GM19324 (cell line): Measurements from ENCODE around the gene UFSP2.

Experiments
- ATAC-seq: cut with Tn5 transposase; IDR thresholded peaks from one replicate; pipeline ENCODE4 v1.9.1; 2021; ENCODE audit warnings: mild to moderate bottlenecking, moderate library complexity; ENCODE audit not compliant: unreplicated experiment, low FRiP score

UFSP2 gene

DNA sequence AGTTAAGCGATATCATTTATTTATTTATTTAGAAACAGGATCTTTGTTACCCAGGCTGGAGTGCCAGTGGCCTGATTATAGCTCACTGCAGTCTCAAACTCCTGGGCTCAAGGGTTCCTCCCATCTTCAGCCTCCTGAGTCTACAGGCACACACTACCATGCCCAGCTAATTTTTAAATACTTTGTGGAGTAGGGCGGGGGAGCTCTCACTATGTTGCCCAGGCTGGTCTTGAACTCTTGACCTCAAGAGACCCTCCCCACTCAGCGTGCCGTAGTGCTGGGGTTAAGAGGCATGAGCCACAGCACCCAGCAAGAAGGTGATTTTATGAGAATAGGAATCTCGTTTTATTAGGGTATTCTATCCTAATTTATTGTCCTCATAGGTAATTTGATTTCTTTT, 3.9 kb upstream of the UFSP2 start:
- no peak for ATAC-seq

DNA sequence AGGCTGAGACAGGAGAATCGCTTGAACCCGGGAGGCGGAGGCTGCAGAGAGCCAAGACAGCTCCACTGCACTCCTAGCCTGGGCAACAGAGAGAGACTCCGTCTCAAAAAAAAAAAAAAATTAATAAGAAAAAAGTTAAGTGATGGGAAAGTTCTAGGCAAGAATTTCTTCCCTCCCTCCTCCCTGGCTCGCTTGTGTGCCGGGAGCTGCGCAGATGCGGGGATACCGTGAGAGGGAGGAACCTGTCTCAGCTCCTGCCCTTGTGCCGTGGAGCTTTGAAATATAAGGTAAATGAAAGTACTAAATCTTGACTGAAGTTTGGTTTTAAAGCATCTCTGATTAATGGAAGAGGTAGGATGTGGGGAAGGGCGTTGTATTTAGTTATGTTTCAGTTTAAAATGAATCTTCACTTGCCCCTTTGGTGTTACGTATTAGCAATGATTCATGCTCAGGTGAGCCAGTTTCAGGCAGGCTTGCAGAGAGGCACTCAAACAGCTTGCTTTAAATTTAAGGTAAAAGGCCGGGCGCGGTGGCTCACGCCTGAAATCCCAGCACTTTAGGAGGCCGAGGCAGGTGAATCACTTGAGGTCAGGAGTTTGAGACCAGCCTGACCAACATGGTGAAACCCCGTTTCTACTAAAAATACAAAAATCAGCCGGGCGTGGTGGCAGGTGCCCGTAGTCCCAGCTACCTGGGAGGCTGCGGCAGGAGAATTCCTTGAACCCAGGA, 1.4 kb upstream of the UFSP2 start:
- ATAC-seq, result no peak

DNA sequence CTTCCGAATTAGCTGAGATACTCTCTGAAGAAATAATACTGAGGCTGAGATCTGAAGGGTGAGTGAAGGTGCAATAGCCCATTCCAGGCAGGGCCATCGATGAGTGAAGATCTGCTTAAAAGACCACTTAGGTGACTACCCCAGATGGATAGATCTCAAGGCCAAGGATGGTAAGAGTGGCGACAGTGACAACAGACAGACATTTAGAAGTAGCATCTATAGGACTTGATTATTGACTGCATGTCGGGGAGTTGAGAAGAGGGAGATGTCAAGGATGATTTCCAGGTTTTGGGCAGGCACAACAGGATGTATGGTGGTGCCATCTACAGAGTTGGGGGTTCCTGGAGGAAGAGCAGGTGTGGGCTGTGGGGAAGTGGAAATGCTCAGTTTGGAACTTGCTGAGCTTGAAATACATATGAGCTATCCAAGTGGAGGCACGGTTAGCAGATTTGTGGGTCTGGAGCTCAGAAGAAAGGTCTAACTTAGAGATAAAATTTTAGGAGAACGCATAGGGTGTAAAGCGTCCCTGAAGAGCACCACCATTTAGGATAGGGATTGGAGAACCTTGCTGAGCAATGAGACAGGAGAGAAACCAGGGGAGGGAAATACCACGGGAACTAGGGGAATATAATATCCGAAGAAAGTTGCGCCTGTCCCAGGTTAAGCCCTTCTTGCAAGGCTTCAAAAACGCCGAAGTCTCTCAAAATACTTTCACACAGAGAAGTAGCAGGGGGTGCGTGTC, 688 bp downstream of the UFSP2 start:
- ATAC-seq, result no peak

DNA sequence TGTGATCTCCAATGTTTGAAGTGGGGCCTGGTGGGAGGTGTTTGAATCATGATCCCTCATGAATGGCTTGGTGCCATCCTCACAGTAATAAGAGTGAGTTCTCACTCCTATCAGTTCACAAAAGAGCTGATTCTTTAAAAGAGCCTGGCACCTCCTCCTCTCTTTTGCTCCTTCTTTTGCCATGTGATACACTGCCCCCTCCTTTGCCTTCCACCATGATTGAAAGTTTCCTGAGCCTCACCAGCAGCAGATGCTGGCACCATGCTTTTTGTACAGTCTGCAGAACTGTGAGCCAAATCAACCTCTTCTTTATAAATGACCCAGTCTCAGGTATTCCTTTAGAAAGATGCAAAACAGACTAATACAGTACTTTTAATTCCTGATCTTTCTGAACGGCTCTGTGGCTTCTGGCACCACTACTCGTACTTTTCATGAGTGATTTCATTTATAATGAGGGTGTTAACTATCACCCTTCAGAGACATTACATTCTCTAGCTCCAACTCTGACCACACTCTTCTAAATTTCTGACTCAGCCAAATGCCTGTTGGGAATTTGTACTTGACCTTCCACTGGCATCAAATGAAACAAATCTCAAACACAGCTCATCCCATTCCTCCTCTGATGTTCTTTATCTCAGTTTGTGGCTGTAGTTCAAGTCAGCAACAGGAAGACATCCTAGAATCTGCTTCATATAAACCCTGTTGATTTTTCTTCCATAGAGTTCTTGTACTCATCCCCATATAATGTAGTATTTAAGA, 4.2 kb downstream of the UFSP2 start:
- no peak for ATAC-seq

DNA sequence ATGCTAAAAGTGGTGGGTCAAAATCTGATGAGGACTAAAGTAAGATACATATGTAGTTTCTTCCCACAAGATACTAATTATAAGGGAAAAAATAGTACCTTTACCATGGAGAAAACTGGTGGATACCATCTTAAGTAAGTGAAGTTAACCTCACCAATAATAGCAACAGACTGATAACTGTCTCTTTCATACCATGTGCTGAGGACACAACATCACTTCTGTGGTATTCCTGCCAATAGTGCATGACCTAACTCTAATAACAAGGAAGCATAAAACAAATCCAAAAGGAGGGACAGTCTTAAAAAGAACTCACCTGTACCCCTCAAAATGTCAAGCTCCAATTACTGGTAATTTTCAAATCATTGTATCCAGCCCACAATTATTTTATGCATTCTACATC, 8.8 kb downstream of the UFSP2 start:
- ATAC-seq, result no peak

DNA sequence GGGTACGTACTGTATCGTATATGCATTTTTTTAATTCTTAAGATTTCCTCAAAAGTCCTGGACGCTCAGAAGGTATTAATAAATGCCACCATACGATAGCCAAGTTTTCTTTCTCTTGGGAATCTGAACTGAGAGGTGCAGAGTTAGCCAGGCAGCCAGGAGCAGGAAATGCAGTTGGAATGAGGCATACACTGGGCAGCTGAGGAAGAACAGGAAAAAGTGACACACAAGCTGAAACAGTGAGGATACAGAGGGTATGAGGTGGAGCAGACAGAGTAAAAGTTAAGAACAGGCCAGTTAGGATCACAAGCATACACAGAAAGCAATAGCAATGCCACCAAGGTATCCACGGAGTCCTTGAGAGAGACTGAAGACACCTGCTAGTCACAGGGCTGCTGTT, 13.4 kb downstream of the UFSP2 start:
- ATAC-seq, result no peak

DNA sequence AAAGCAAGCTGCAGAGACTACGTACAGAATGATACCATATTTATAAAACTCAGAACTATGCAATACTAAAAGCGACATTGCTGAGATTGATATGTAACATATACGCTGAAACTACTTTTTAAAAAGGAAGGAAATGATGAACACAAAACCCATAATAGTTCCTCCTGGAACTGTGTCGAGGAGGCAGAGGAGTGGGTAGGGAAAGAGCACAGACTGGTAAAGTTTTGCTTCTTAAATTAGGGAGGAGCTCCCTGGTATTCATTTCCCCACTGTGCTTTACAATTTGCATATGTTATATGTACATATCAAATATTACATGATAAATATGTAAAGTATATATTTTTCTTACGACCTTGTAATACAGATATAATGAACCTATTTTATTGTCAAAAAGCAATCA, 13.9 kb downstream of the UFSP2 start:
- no peak for ATAC-seq

DNA sequence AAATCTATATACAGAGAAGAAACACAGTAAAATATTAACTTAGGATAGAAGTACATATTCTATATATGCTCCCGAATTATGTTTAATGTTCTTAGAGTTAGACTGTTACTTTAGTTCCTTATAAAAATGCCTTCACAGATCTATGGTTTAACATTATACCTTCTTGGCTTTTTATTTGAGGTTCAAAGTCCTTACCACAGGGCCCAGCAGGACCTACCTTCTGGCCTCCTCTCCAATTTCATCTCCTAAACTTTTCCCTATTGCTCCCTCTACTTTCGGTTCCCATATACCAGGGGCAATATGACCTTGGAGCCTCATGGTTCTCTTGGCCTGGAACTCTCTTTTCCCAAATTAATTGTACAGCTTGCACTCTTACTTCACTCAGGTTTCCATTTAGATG, 17.3 kb downstream of the UFSP2 start:
- no peak for ATAC-seq

DNA sequence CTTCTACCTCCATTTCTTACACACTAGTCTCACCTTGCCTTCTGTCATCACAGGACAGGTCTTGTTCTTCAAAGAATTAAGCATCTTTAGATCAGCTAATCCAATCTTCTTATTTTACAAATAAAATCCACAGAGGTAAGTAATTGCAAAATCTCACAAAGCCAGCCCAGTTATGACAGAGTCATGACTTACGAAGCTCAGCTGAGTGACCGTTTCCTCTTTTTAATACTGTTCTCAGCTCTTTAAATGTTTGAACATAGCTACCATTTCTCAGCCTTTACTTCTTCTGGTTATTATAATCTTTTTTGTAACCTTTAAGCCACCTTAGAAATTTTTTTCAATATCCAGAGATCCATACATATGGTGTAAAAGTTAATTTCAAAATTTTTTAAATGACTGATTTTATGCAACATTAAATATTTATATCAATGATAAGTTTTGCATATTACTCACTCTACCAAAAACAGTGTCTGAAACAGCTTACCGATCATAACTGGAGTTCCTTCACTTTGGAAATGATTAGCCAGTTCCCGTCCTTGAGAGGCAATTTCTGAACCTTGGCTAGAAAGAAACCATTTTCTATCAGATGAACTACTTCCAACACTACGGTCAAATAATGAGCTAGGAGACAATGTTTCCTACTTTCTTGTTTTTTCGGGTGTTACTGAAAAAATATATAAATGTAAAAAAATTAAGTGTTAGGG, 20.3 kb downstream of the UFSP2 start:
- no peak for ATAC-seq

DNA sequence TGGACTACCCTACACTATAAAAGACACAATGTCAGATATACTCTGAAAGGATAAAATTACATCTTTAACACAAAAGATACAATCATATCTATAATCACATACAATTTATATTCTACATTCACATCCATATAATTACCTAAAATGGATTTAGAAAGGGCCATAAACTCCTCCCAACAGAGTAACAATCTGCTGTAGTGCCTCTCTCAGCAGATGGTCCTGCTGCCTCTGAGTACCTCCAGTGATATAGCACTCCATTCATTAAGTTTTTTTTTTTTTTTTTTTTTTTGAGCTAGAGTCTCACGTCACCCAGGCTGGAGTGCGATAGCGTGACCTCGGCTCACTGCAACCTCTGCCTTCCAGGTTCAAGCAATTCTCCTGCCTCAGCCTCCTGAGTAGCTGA, 21.7 kb downstream of the UFSP2 start:
- no peak for ATAC-seq

DNA sequence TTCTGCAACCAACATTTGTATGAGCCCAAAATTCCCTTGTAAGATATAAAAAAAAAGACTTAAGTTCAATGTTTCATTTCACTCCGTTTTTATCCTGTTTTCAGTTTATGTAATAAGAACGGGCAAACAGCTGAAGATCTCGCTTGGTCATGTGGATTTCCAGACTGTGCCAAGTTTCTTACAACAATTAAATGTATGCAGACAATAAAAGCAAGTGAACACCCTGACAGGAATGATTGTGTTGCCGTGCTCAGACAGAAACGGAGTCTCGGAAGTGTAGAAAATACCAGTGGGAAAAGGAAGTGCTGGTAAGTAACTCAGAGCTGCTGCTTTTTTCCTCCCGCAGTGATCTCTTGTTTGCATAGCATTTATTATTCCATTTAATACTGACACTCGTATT, 26.3 kb downstream of the UFSP2 start:
- no peak for ATAC-seq

DNA sequence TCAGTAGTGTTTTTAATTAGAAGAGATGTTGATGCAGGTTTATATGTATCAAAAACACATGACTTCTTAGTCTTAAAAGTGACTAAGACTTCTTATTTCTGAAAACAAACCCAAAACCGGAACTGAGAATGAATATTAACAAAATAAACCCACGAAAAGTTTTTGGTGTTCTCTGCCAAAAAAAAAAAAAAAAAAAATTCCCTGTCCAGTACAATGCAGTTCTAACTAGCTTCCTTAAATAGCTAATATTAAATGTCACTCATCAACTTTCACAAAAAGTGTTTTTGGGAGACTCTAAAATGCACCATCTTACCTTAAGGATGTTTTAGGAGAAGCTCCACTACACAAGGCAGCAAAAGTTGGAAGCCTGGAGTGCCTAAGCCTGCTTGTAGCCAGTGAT, 27.1 kb downstream of the UFSP2 start:
- no peak for ATAC-seq

DNA sequence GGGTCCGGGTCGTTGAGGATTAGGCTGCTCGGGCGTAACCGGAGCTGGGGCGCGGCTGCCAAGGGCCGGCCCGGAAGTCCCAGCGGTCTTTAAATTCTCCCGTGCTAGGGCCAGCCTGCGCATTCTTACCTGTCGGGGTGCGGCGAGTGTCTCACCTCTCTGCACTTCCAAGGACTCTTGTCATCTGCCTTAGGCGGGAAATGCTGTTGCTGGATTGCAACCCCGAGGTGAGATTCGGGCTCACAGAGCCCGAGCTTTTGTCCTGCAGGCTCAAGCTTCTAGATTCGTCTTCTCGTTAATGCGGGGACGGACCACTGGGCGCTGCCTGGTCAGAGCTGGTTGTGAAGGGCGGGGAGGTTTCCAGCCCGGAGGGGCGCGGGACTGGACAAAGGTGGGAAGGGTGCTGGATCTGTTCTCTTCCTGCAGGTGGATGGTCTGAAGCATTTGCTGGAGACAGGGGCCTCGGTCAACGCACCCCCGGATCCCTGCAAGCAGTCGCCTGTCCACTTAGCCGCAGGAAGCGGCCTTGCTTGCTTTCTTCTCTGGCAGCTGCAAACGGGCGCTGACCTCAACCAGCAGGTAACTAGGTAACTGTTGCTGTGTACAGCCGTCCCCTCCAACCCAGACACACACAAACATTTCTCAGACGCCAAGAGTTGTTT, 28.9 kb downstream of the UFSP2 start, which contains the start of gene ANKRD37:
Gene ANKRD37 (plus strand): TSS at position 118 of the 662 bp plus-strand sequence. CDS start 83 bp downstream, at position 201.
- peak; percentile 5 for ATAC-seq

DNA sequence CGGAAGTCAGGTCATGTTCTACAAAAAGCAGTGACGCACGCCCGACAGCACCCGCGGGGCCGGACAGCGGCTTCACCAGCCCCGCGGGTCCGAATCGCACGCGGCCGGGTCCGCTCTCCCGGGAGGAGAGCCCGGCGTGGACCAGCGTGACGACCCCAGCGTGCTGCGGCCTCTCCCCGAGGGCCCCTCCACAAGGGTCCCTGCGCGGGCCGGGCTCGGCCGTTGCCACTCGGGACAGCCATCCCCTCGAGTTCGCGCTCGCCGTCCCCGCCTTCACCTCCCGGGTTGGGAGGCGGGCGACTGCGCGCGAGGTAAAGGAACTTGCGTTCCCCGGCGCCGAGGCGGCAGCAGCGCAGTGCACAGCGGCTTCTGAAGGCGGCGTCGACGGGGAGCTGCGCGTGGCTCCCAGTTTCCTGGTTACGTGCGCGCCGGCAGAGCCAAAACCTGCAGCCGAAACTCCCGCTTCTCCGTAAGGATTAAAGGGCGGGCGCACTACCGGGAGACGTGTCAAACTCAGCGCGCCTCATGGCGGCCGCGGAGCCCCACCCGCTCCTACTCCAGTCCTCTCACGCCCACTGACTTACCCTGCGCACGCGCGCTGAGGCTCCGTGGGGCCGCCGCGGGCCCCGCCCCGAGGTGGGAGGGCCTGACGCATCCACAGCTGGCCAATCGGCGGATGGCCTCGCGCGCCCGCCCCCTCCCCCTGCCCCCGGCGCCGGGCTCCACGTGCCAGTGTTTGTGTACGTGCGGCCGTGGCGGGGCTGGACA, 29.6 kb downstream of the UFSP2 start:
- ATAC-seq, result peak; percentile 93

DNA sequence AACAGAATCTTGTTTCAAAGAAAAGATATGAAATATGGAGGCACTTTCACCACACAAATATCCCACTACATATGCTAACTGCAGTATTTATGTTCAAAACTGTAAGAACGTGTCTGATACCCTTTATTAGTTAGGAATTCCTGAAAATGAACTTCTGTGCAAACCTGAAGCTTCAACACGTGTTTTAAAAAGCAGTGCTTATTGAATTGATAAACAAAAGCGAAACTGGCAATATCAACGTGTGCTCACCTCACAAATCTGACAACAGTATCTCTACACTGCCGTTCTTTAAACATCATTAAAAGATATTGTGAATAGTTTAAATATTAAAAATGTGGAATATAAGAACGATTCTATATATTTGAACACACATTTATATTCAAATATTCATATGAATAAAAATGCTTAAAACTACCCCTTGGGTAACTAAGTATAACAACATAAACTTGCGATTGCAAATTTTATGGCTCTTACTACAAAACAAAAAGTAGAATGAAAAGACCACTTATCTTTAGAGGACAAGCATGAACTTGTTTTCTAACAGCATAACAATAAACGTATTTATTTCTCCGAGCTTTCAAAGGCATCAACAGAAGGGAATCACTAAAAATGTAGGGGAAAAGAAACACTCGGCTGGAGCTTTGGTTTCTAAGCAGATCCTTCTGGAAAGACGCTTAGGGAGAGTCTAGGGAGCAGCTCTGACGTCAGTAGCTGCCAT, 30.4 kb downstream of the UFSP2 start, which contains the start of gene LRP2BP:
Gene LRP2BP (minus strand): TSS at position 687 of the 718 bp plus-strand sequence. CDS start 17,738 bp downstream, outside the sequence.
- ATAC-seq, result no peak

DNA sequence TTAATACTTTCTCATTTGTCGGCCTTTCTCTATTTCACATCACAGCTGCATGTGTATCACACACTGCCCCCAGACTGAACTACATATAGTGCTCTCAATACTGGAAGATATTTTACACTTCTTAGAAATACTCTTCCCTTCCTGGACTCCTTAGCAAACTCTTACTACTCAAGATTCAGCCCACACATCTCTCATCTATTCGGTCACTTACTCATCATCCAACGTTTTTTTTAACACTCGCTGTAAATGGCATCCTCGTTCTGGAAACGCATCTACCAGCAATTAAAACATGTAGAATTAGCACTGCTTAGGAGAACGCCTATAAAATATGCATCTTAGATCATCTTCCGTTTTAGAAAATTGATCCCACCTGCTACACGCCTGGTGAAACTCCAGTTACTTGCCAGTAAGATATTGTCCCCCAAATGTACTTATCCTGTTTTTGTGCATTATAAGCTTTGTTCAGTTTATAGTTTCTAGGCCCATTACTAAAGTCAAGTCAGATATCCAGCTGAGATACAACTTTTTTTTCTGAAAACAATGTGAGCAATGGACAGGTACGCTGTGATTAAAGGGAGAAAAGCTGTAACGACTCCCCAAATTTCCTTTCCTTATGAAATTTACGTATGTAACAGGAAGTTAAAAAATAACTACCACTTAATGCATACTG, 31.1 kb downstream of the UFSP2 start:
- ATAC-seq, result no peak

DNA sequence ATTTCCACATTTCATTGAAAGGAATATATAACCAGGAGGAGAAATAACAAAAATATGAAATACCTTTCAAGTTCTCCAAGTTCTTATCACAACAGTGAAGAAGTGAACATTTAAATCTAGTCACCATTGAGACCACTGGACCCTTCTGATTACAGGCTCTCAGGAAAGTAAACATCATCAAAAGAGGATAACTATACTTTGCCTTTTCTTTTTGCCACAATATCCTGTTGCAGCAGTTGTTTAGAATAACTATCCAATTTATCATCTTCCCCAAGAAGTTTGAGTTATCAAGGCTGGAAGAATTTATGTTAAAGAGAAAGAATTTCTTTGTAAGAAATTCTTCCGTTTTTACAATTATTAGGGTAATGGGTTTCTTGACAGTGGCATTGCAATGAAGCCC, 33.6 kb downstream of the UFSP2 start:
- ATAC-seq, result no peak

DNA sequence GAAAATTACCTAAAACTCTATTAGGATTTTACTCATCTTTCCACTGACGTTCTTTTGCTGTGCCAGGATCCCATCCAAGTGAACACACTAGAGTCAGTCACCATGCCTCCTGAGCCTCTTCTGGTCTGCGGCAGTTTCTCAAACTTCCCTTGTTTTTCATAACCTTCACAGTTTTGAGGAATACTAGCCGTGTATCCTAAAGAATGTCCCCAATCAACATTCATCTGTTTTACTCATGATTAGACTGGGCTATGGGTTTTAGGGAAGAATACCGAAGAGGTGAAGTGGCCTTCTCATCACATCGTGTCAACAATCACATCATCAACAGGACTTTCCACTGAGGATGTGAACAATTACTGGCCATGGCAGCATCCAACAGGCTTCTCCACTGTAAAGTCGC, 34.8 kb downstream of the UFSP2 start:
- ATAC-seq, result no peak
